UCSD-AML1 (cell line): Measurements from ENCODE around the gene NRDE2.
"Not testable (repeated sequence)": the region's sequence is repeated elsewhere in the genome, so short reads cannot be mapped to it uniquely, and the experiment has no call there.

ENCODE experiments used
- DNase-seq: peaks from one replicate; lab custom pipeline; 2025; ENCODE audit not compliant: unreplicated experiment; lab: John Stamatoyannopoulos, UW

NRDE2 gene

DNA sequence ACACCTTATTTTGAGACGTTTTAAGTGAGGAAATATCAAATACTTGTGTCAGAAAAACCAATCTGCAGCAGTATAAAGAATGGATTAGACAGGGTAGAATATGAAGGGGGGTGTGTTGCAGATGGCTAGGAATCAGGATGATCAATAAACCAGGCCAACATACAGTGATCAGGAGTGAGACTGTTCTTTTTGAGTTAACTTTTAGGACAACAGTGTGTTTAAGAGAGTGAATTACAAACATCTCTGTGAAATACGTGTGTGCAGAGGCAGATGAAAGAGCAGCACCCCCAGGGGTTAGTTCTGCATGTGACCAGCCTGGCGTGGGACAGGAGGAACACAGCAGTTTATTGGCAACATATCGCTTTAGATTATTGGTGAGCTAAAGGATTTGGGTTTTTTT, 10.6 kb upstream of the NRDE2 start:
- no peak for DNase-seq

DNA sequence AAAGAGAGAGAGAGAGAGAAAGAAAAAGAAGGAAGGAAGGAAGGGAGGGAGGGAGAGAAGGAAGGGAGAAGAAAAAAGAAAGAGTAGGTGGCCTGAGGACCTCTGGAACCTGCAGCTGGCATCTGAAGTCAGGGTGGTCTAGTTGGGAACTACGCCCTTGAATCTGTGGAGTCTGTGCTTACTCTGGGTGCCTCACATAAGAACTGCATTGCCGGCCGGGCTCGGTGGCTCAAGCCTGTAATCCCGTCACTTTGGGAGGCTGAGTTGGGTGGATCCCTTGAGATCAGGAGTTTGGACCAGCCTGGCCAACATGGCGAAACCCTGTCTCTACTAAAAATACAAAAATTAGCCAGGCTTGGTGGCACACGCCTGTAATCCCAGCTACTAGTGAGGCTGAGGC, 10.0 kb upstream of the NRDE2 start:
- DNase-seq: no peak

DNA sequence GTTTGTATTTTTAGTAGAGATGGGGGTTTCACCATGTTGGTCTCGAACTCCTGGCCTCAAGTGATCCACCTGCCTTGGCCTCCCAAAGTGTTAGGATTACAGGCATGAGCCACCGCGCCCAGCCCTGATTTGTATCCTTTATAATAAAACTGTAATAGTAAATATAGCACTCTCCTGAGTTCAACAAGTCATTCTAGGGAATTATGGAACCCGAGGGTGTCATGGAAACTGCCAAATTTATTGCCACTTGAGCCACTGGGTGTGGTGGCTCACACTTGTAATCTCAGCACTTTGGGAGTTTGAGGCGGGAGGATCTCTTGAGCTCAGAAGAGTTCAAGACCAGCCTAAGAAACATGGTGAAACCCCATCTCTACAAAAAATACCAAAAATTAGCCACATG, 9.5 kb upstream of the NRDE2 start:
- DNase-seq: not testable (repeated sequence)

DNA sequence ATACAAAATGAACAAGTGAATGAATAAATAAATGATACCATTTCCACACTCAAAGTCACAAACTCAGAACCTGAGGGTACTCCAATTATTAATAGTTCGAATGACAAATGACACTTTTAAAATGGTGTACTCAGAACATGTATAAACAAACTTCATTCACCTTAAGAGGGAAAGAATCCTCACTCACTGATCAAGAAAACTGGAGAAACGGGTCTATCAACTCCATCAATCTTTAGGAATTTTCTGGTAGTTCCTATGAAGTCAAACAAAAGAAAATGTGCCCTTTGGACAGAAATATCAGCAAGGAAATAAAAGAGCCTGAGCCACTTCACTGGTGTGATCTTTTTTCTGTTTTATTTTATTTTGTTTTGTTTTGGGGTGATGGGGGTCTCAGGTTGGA, 5.2 kb upstream of the NRDE2 start:
- no peak for DNase-seq

DNA sequence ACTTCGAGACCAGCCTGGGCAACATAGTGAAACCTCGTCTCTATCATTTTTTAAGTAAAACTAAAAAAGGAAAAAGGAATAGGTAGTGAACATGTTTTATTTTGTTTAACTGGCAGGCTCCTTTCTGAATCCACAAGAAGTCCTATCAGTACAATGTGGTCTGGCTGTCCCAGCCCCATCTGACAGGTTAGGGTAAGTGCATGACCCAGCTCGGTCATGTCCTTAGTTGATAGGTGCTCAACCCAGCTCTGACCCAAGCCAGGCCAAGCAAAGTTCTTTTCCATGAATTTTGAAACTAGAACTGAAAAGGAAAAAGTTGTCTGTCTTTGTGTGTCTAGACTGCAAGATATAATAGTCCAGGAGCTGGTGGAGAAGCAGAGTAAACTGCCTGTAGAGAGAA, 4.7 kb upstream of the NRDE2 start:
- no peak for DNase-seq

DNA sequence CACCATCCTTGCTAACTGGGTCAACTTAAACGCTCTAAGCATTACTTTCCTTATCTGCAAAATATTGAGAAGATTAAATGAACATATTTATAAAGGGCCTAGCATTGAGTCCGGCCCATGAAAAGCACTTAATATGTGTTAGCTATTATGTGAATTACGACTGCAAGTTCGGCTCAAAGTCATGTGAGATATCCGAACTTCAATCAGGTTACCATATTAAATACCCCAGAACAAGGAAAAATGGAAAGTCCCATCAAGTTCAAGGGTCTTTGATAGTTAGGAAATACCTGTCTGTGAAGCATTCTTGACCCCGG, 487 bp upstream of the NRDE2 start:
- DNase-seq: no peak

DNA sequence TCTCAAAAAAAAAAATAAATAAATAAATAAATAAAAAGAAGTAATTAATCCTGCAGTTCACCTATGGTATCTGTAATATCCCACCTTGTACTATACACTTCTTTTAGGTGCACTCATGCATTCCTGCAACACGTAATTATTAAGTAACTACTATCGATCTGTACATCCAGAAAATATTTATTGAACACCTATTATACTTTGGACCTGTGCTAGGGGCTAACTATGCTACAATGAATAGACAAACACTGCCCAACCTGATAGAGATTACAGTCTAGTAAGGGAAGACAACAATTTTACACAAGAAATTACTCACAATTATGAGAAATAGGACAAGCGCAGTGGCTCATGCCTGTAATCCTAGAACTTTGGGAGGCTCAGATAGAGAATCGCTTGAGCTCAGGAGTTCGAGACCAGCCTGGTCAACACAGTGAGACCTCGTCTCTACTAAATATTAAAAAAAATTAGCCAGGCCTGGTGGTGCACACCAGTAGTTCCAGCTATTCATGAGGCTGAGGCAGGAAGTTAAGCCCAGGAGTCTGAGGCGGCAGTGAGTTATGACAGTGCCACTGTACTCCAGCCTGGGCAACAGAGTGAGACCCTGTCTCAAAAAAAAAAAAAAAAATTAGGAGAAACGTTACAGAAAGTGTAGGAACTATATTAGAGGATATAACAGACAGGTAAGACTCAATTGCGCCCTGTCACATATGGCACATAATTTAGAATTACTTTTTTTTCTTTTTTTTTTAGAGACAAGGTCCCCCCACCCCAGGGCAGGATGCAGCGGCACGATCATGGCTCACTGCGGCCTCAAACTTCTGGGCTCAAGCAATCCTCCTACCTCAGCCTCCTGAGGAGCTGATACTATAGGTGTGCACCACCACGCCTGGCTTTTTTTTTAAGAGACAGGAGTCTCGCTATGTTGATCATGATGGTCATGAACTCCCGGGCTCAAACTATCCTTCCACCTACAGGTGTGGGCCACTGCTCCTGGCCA, 1.2 kb downstream of the NRDE2 start:
- DNase-seq: no peak

DNA sequence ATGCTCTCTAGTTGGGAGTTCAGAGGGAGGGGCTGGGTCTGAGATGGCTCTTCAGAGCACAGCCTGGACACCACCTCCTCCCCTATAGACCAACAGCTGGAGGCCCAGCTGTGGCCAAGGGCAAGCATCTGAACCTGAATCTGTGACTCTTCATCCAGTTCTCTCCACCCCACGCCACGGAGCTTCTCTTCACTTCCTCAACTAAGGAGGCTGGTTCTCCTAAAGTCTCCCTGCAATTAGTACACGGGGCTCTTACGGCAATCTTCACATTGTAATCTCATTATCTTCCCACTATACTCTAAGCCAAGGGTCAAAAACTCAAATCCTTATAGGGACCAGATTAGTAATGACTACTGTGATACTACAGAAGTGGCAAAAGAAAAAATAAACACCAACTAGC, 9.8 kb downstream of the NRDE2 start:
- DNase-seq: no peak

DNA sequence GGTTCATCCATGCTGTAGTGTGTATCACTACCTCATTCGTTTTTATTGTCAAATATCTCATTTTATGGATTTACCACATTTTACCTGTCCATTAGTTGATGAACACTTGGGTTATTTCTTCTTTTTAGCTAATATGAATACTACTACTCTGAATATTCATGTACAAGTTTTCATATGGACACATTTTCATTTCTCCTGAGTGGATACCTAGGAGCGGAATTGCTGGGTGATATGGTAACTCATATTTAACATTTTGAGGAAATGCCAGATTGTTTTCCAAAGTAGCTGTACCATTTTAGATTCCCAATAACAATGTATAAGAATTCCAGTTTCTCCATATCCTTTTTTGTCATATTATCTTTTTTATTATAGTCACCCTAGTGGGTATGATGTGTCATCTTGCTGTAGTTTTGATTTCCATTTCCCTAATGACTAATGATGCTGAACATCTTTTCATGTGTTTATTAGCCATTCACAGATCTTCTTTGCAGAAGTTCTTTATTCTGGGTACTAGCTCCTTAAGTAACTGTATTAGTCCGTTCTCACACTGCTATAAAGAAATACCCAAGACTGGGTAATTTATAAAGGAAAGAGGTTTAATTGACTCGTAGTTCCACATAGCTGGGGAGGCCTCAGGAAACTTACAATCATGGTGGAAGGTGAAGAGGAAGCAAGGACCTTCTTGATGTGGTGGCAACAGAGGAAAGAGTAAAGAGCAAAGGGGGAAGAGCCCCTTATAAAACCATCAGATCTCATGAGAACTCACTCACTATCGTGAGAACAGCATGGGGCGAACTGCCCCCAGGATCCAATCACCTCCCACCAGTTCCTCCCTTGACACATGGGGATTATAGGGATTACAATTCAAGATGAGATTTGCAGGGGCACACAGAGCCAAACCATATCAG, 11.9 kb downstream of the NRDE2 start:
- no peak for DNase-seq

DNA sequence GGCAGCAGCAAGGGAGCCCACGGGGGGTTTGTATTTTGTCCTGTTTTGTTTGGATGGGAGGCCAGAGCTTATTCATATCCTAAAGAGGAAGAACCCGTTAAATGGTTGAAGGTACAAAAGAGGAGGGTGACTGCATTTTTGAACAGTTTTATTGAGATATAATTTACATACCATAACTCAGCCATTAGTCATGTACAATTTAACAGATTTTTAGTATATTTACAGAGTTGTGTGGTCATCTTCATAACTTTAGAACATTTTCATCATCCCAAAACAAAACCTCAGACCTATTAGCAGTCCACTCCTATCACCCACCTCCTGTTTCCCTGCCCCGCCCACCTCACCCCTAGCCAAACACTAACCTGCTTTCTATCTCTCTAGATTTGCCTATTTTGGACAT, 12.6 kb downstream of the NRDE2 start:
- no peak for DNase-seq

DNA sequence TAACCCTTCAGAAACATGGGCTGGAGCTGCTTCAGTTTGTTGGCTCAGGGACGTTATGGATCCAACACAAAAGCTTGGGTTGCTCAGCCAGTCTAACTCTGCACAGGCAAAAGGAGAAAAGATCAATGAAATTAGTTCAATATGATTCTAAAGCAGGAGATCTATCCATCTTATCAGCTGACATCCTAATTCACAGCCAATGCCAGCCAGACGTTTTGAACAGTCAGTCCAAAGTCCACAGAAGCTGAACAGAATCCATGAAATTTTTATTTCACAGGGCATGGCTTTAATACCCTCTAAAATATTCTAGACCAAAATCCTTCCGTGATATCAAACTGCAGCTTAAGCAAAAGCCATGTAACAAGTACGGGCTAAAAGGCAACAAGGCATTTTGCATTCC, 13.7 kb downstream of the NRDE2 start:
- DNase-seq: no peak

DNA sequence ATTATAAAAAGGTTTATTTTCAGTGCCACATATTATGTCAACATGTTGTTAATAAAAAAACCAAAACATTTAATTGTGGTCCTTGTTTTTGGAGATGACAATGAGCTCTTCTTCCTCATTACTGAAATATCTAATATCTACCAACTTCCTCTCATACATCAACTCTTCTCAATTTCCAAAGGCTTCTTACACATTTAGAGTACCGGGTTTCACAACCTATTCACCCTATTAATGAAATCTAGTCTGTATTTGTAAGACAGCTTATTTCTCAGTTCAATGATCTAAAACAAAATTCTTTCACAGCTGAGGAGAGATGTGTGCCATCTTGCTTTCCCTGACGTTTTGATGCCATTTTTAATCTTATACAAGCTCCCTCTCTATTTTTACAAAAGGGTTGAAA, 14.5 kb downstream of the NRDE2 start:
- no peak for DNase-seq

DNA sequence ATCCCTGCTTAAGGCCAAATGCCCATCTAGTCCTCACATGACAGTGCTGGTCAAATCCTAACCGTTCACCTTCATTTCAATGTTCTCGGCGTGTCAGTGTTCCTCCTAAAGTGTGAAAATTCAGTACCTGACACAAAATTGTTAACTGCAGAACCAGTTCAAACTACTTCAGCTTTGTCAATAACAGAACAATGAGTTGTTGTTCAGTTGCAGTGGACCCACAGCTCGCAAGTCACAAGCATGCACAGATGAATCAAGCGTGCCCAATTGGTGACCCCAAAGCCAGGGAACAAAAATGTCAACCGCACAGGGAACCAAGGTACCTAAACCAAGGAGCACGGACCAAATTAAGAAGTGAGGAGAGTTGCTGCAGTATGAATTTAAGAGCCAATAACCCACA, 23.2 kb downstream of the NRDE2 start:
- no peak for DNase-seq

DNA sequence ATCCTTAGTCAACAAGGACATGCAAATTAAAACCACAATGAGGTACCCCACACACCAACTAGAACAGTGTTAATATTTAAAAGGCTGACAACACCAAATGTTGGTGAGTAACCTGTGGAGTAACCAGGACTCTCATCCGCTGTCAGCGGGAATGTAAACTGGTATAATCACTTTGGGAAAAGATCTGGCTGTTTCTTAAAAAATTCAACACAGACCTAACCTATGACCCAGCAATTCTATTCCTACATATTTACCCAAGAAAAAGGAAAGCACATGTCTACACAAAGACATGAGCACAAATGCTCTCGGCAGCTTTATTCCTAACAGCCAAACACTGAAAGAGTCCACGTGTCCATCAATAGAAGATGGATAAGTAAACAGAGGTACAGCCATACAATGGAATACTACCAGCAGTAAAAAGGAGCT, 26.6 kb downstream of the NRDE2 start:
- DNase-seq: no peak

DNA sequence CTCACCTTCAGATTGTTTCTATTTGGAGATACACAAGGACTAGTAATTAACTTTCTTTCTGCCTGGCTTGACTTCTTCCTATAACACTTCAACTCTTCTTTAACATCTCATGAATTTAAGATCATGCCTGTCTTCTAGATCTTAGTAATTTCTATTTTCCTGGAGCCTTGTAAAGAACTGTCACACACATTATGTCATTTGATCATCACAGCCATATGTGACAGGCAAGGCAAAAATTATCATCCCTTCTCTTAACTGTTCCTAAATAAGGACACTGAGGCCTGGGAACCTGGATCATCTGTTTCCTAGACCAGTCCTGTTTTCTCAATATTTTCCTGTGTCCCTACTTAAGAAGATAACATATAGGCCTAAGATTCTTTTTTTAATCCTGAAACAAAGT, 27.2 kb downstream of the NRDE2 start:
- DNase-seq: no peak

DNA sequence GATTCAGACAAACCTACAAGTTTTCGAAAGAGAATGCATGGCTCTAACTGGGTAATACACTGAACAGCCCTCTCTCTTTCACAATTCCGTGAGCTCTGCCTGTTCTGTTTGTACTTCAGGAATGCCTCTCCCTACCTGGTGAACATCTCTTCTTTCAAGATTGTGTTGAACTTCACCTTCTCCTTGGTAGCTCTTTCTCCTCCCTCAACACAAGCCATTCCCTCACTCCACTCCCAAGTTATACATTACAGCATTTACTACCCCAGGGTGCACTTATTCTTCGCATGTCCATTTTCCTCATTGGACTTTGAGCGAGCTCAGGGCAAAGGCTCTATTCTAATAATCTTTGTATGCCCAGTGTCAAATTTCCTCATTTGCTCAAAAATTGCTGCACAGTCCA, 28.3 kb downstream of the NRDE2 start:
- no peak for DNase-seq

DNA sequence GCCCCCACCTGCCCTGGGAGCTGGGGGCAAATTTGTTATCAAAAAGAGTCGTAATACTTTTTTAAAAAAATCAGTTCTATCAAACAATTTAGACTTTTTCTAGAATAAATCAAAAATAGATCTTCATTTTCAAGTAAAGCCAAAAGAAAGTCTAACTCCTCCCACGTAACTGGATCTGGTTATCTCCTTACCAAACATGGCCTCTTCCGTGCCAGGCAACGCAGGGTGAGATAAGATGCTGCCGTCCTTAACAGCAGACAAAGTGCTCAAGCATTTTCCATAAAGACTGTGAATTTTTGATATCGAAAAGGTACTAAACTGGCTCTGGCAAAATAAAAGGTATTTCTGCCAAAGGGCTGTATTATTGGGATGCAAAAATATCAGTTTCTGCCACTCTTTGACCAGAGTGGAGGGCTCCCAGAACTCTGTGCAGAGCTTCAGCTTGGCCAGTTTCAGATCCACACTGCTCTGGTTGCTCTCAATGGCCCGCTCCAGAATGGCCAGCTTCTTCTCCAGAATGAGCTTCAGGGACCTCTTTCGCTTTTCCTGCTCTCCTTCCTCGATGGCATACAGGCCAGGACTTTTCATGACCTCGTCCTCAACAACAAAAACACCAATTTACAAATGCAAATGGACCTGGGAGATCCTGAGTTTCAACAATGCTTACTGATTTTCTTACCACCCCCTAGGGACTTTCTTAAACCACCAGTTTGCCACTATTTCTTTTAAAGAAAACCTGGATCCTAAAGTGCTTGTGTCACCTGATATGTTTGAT, 29.0 kb downstream of the NRDE2 start:
- DNase-seq: no peak

DNA sequence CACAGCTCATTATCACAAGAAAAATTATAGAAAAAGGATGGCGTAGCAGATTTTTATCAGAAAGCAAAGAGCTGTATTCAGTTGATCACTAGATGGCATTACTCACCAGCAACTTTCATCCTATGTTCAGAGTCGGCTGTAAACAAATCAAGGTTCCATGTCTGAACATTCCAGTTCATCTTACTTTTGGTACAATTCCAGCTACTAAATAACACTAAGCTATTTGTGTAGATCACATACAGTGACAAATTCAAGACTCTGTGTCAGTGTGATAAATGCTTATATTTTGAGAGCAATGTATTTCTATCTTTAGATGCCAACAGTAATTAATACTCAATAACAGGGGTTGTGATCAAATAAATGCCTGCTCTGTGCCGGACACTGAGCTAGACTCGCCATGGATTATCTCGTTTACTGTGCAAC, 30.1 kb downstream of the NRDE2 start:
- no peak for DNase-seq

DNA sequence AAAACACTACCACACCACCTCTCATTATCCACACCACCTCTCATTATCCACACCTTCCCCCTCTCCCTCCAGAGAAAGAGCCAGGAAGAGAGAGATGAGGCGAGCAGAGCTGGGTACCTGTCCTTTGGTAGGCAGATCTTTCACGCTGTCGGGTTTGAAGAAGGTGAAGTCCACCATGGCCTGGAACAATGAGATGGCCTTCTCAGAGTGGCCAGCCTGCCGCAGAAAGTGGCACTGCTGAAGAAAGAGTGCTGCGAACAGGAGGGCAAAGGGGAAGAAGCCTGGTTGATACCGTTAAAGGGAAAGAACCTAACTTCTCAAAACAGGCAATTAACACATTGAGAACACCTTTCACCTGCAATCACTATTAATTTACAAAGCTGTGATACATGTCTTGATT, 30.6 kb downstream of the NRDE2 start:
- no peak for DNase-seq

DNA sequence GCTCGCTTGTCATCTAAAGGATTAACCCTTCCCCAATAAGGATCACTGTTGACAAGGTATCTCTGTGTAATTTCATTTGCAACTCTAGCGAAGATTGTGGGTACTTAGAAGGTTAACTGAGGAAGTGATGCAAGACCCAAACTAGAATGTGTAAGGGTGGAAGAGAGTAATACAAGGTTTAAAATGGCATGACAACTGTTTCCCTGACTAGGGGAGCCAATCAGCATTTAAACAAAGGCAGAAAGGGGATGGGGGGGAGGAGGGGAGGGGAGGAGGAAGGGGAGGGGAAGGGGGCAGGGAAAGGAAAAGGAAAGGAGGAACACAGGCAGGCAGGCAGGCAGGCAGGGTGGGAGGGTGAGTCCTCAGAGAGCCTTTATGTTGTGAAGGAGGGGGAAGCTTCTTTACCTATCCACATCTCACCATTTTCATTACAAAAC, 31.1 kb downstream of the NRDE2 start:
- DNase-seq: no peak

DNA sequence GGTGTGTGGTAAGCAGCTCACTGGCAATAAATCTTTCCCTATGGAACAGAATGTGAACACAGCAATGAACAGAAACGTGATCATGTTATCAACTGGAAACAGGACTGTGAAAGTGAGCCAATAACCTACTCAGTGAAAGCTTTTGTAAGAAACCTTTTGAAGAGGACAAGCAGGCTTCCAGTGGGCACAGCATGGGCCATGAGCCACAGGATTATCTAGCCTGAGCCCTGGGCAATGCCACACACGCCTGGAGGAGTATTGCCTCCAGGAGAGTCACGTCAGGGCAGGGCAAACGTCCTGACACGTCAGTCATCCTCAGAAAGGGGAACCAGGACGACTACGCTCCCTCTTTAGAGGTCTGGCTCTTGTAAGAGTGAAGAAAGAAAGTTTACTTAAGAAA, 32.3 kb downstream of the NRDE2 start:
- no peak for DNase-seq
